Skin of body (tissue), 3 donors: ENCODE results near the gene NPIPB6. TPM values are rescaled to one million over a fixed set of nuclear protein-coding genes. Genes with fewer than 3 reads are reported as not detected.

Experiments used
- DNase-seq: peaks from one replicate; lab custom pipeline; 2025; lab: John Stamatoyannopoulos, UW
- small RNA-seq: library from RNA; depleted of rRNA; stranded (forward); fragments of <200 nt; gene quantifications from one replicate; pipeline ENCODE3, GENCODE V24; 2014; ENCODE audit warnings: low replicate concordance
- total RNA-seq: library from RNA; depleted of rRNA; stranded (reverse); fragments of >200 nt; gene quantifications from one replicate; pipeline ENCODE4 v1.2.3, GENCODE V29; 2014

Gene NPIPB6
- total RNA-seq, 1 donor from 2014 or later: 1.9 TPM

- no peak for DNase-seq
Observed at GRCh38 chr16:28300327-28300726, 63.0 kb downstream of the NPIPB6 start.

GRCh38 chr16:28298511-28298878 lies 64.8 kb downstream of the NPIPB6 start:
- no peak for DNase-seq

- DNase-seq: no peak
Observed at GRCh38 chr16:28297784-28298510, 65.4 kb downstream of the NPIPB6 start.

GRCh38 chr16:28297308-28297707 lies 66.0 kb downstream of the NPIPB6 start:
- no peak for DNase-seq

GRCh38 chr16:28295276-28295675 lies 68.0 kb downstream of the NPIPB6 start:
- DNase-seq: no peak

GRCh38 chr16:28294201-28294600 lies 69.1 kb downstream of the NPIPB6 start:
- no peak for DNase-seq

- DNase-seq: no peak
Observed at GRCh38 chr16:28293601-28293960, 69.7 kb downstream of the NPIPB6 start.

- no peak for DNase-seq
Observed at GRCh38 chr16:28292731-28293600, 70.3 kb downstream of the NPIPB6 start.

Small RNA genes within 50 kb of the gene (small RNA-seq; reads per million reads assigned to genes)
- not detected for gene AC138904.2
- not detected for gene MIR6862-1

Other genes starting within 250 kb of the NPIPB6 start
- 67.0 TPM for gene XPO6, start 151.5 kb downstream of the NPIPB6 start, total RNA-seq
- 1.3 TPM for gene SBK1, start 71.0 kb downstream of the NPIPB6 start, total RNA-seq
- 59.1 TPM for gene EIF3CL, start 40.3 kb upstream of the NPIPB6 start, total RNA-seq
- not detected for gene NPIPB7, start 108.8 kb upstream of the NPIPB6 start, total RNA-seq
- 14.6 TPM for gene CLN3, start 128.6 kb upstream of the NPIPB6 start, total RNA-seq
- gene APOBR, start 131.1 kb upstream of the NPIPB6 start, total RNA-seq: 1.7 TPM
- gene IL27, start 143.3 kb upstream of the NPIPB6 start, total RNA-seq: not detected
- gene NUPR1, start 175.5 kb upstream of the NPIPB6 start, total RNA-seq: 8.4 TPM
- gene SGF29, start 190.4 kb upstream of the NPIPB6 start, total RNA-seq: 9.4 TPM
- gene SULT1A2, start 233.5 kb upstream of the NPIPB6 start, total RNA-seq: 0.39 TPM
- gene SULT1A1, start 246.5 kb upstream of the NPIPB6 start, total RNA-seq: 12.0 TPM